SK-N-SH (cell line): ENCODE measurements around the gene ADGRD2. TPM values are rescaled to one million over a fixed set of nuclear protein-coding genes. Genes with fewer than 3 reads are reported as not detected.

Experiments
- CTCF ChIA-PET: fragments of 300-600, 350-600 bp; formaldehyde crosslinking; extraction: SDS; loops from one replicate; lab custom pipeline; 2021; lab: Yijun Ruan, JAX
- POLR2A ChIA-PET: fragments of 350-600 bp; sonication (Branson Sonifier 250); formaldehyde crosslinking; extraction: SDS; loops from one replicate; lab custom pipeline; 2020; ENCODE audit warnings: antibody characterized with exemption, inconsistent platforms; lab: Yijun Ruan, JAX
- DNase-seq: peaks from one replicate; pipeline ENCODE4 v3.0.0; 2012
- H2AFZ ChIP-seq: fragments of 200-600 bp; sonication (generic); 2 replicates; pipeline ENCODE4 v1.8.1; 2016; ENCODE audit warnings: antibody characterized with exemption, mild to moderate bottlenecking, low read depth
- H3F3A ChIP-seq: fragments of 200-600 bp; sonication (generic); replicated peaks from 2 replicates; pipeline ENCODE3; 2016; ENCODE audit warnings: antibody characterized with exemption, mild to moderate bottlenecking; ENCODE audit not compliant: insufficient read depth
- H3K27ac ChIP-seq, 2 experiments: fragments of 200-500 bp in 1 of 2; fragments of 200-600 bp in 1 of 2; sonication (Bioruptor generic) in 1 of 2; sonication (generic), shearing (Covaris generic) in 1 of 2; 2 replicates each; pipeline versions ENCODE4 v1.5.1 to v1.6.1; 2014 to 2016; ENCODE audit warnings: low read depth in 2 of 2, inconsistent platforms in 1 of 2, low read length in 1 of 2, mild to moderate bottlenecking in 1 of 2, mixed read lengths in 1 of 2
- H3K27me3 ChIP-seq: fragments of 200-600 bp; sonication (generic), shearing (Covaris generic); 2 replicates; pipeline ENCODE4 v1.6.1; 2016; ENCODE audit warnings: mixed run types; ENCODE audit not compliant: insufficient read depth
- H3K36me3 ChIP-seq, 2 experiments: fragments of 200-500 bp in 1 of 2; fragments of 200-600 bp in 1 of 2; sonication (Bioruptor generic) in 1 of 2; sonication (generic) in 1 of 2; replicated peaks in 1 of 2; 2 replicates each; pipeline versions ENCODE3 to v1.5.1; 2014 to 2016; ENCODE audit warnings: low read length in 1 of 2, mild to moderate bottlenecking in 1 of 2; ENCODE audit not compliant: insufficient read depth in 2 of 2, control insufficient read depth in 1 of 2
- H3K4me1 ChIP-seq, 2 experiments: fragments of 200-500 bp in 1 of 2; fragments of 200-600 bp in 1 of 2; sonication (Bioruptor generic) in 1 of 2; sonication (generic), shearing (Covaris generic) in 1 of 2; 2 replicates each; pipeline versions ENCODE4 v1.5.1 to v1.6.1; 2014 to 2016; ENCODE audit warnings: low read depth in 1 of 2, low read length in 1 of 2, mixed run types in 1 of 2; ENCODE audit not compliant: insufficient read depth in 2 of 2, control insufficient read depth in 1 of 2
- H3K4me2 ChIP-seq: fragments of 200-600 bp; sonication (generic), shearing (Covaris generic); 2 replicates; pipeline ENCODE4 v1.6.1; 2017; ENCODE audit warnings: mixed run types
- H3K4me3 ChIP-seq, 2 experiments: fragments of 200-500 bp in 1 of 2; fragments of 200-600 bp in 1 of 2; sonication (Bioruptor generic) in 1 of 2; sonication (generic), shearing (Covaris generic) in 1 of 2; 2 replicates each; pipeline versions ENCODE4 v1.5.1 to v1.8.1; 2014 to 2016; ENCODE audit warnings: low read depth in 2 of 2, inconsistent platforms in 1 of 2, low read length in 1 of 2, mild to moderate bottlenecking in 1 of 2, mixed read lengths in 1 of 2, moderate library complexity in 1 of 2
- H3K79me2 ChIP-seq: fragments of 200-600 bp; sonication (generic); 2 replicates; pipeline ENCODE4 v1.8.1; 2017; ENCODE audit warnings: mild to moderate bottlenecking; ENCODE audit not compliant: insufficient read depth
- H3K9ac ChIP-seq: fragments of 200-600 bp; sonication (generic); 2 replicates; pipeline ENCODE4 v1.6.1; 2017; ENCODE audit warnings: mixed run types
- H3K9me2 ChIP-seq: fragments of 200-600 bp; sonication (generic); 2 replicates; pipeline ENCODE4 v1.6.1; 2017; ENCODE audit warnings: mixed run types
- H3K9me3 ChIP-seq: fragments of 200-600 bp; sonication (generic); 2 replicates; pipeline ENCODE4 v1.6.1; 2017; ENCODE audit warnings: mixed run types, mild to moderate bottlenecking, moderate library complexity
- H4K20me1 ChIP-seq: fragments of 200-600 bp; sonication (generic); 2 replicates; pipeline ENCODE4 v1.6.1; 2017; ENCODE audit warnings: mild to moderate bottlenecking, mixed run types; ENCODE audit not compliant: insufficient read depth
- FOSL2 ChIP-seq: IDR thresholded peaks from 2 replicates; pipeline ENCODE4 v1.4.0; 2012; ENCODE audit warnings: low read depth, mild to moderate bottlenecking, moderate library complexity, borderline replicate concordance
- GABPA ChIP-seq: IDR thresholded peaks from 2 replicates; pipeline ENCODE4 v1.4.0; 2012; ENCODE audit warnings: low read depth, mild to moderate bottlenecking
- GATA2 ChIP-seq: sonication (generic); formaldehyde crosslinking; IDR thresholded peaks from 2 replicates; pipeline ENCODE4 v1.5.0; 2020; ENCODE audit warnings: mild to moderate bottlenecking, missing genetic modification reagents
- NFIC ChIP-seq: IDR thresholded peaks from 2 replicates; pipeline ENCODE4 v1.4.0; 2012; ENCODE audit warnings: borderline replicate concordance
- POLR2AphosphoS5 ChIP-seq: IDR thresholded peaks from 2 replicates; pipeline ENCODE4 v1.6.1; 2012; ENCODE audit warnings: low read depth, low read length
- RFX5 ChIP-seq: IDR thresholded peaks from 2 replicates; pipeline ENCODE4 v1.6.1; 2012; ENCODE audit warnings: mild to moderate bottlenecking, improper control_type of control experiment, low read length
- SMC3 ChIP-seq: IDR thresholded peaks from 2 replicates; pipeline ENCODE4 v1.6.1; 2012; ENCODE audit warnings: low read depth, low read length, improper control_type of control experiment
- WGBS: methylation state at CpG from one replicate; pipeline ENCODE4 v1.1.6; 2017; ENCODE audit warnings: low lambda C conversion rate; 5-methylcytosine and 5-hydroxymethylcytosine counted together
- polyA plus RNA-seq, 3 experiments: library from polyadenylated mRNA; depleted of rRNA; stranded (reverse); fragments of >200 nt; gene quantifications; 2 replicates each; pipeline ENCODE4 v1.2.3, GENCODE V29; 2012
- TF ChIP-seq, protein P1 (sequence below): fragments of 200-600 bp; sonication (generic); IDR thresholded peaks from 2 replicates; pipeline ENCODE4 v1.6.1; 2017; ENCODE audit warnings: antibody characterized with exemption, mild to moderate bottlenecking, moderate library complexity

ADGRD2 gene
- polyA plus RNA-seq, 1 of the 3 experiments (the other 2 are of a cell fraction): 0.05 TPM

DNA sequence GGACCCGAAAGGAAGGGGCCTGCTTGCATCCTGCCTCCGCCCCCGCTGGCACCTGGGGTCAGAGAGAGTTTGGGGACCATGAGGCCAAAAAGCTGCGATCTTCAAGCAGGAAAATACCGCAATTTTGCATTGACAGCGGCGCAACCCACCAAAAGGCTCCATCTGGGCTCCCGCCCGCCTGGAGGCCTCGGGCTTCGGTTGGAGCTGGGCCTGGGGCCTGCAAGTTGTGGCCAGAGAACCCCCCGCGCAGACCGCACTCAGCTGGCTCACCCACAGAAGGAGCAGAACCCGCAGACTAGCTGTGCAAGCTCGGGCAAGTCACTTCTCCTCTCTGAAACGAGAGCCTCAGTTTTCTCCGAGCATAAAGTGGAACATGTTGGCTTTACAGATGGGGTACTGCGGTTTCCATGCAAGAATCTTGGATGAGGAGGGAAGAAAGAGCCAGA is 55.7 kb downstream of the ADGRD2 start:
- WGBS: 96% methylated on average over 9 of the region's 19 CpGs
- Histone ChIP-seq H3K9ac (no peak overlapping the region), H3K4me1 (no peaks in the 10 kb centered on the region; a peak in 1 of 4 replicates), H3K36me3 (no peaks in the 10 kb centered on the region), H3K27ac (no peak overlapping the region), H3K4me2 (no peak overlapping the region), H3K27me3 (peaks cover 42% of the 10 kb centered on the region), H4K20me1 (no peaks in the 10 kb centered on the region), H3K9me3 (no peaks in the 10 kb centered on the region), H3K4me3 (no peak overlapping the region), H3K79me2 (no peaks in the 10 kb centered on the region), H3F3A (no peaks in the 10 kb centered on the region), H2AFZ (no peak overlapping the region), H3K9me2 (no peaks in the 10 kb centered on the region)
- ChIA-PET CTCF (interaction anchor here (1.3 to 2.0 kb wide), 4 partner anchors 30 to 87 kb away, joined by 3 to 13 read pairs (median 4); no protein-coding TSS in a partner anchor), POLR2A (no interaction called here)
- TF ChIP-seq RFX5: no peak
- no peak for TF ChIP-seq GABPA
- DNase-seq: peak; percentile 23

DNA sequence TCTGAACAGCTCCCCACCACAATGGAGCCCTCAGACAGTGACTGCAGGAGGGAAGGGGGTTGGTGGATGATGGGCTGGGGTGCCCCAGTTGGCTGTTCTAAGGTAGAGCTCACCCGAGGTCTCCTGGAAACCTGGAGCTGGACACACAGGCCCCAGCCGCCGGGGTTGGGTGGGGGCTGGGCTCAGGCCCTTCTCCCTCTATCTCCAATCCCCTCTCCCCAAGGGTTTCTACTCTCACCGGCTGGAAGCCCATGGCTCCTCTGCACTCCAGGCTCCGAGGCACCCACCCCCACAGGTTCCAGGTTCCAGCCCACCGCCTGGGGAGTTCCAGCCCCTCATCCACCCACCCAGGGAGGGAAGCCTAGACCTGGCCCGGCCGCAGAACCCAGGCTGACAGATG is 56.2 kb downstream of the ADGRD2 start:
- peaks cover 36% of the 10 kb centered on the region for H3K27me3 ChIP-seq
- H3K4me3 ChIP-seq: no peak overlapping the region
- no peaks in the 10 kb centered on the region for H3K9me3 ChIP-seq
- ChIA-PET POLR2A (no interaction called here), CTCF (interaction anchor here (1.5 to 2.0 kb wide), 2 partner anchors 30 to 39 kb away, joined by 4 to 13 read pairs; no protein-coding TSS in a partner anchor)
- no peaks in the 10 kb centered on the region for H3F3A ChIP-seq
- DNase-seq: peak; percentile 34
- TF ChIP-seq POLR2AphosphoS5: no peak
- TF ChIP-seq, protein P1, sequence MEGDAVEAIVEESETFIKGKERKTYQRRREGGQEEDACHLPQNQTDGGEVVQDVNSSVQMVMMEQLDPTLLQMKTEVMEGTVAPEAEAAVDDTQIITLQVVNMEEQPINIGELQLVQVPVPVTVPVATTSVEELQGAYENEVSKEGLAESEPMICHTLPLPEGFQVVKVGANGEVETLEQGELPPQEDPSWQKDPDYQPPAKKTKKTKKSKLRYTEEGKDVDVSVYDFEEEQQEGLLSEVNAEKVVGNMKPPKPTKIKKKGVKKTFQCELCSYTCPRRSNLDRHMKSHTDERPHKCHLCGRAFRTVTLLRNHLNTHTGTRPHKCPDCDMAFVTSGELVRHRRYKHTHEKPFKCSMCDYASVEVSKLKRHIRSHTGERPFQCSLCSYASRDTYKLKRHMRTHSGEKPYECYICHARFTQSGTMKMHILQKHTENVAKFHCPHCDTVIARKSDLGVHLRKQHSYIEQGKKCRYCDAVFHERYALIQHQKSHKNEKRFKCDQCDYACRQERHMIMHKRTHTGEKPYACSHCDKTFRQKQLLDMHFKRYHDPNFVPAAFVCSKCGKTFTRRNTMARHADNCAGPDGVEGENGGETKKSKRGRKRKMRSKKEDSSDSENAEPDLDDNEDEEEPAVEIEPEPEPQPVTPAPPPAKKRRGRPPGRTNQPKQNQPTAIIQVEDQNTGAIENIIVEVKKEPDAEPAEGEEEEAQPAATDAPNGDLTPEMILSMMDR: no peak
- no peak for TF ChIP-seq SMC3
- TF ChIP-seq NFIC: no peak
- no peak for TF ChIP-seq FOSL2
- TF ChIP-seq GATA2: no peak
- TF ChIP-seq, all 33 proteins: peak for 0
- peaks cover 0 to 3% of the 10 kb centered on the region in 2 experiments; a peak in 1 of 4 replicates for H3K4me1 ChIP-seq
- H3K27ac ChIP-seq: no peak overlapping the region
- H3K9ac ChIP-seq: no peak overlapping the region
- 71% methylated on average over 5 of the region's 8 CpGs for WGBS
- no peaks in the 10 kb centered on the region for H4K20me1 ChIP-seq
- no peaks in the 10 kb centered on the region for H3K36me3 ChIP-seq
- H2AFZ ChIP-seq: no peak overlapping the region
- no peak overlapping the region for H3K4me2 ChIP-seq
- no peaks in the 10 kb centered on the region for H3K79me2 ChIP-seq
- H3K9me2 ChIP-seq: no peaks in the 10 kb centered on the region
